Stimulated activated CD4-positive, alpha-beta T cell treated with anti-CD3 and anti-CD28 coated beads, Interleukin-1b, Interleukin-23, amount 100 ng/mL, for 4 hours (primary cell): Measurements from ENCODE around the gene KLF1.
"Not testable (repeated sequence)": the region's sequence is repeated elsewhere in the genome, so short reads cannot be mapped to it uniquely, and the experiment has no call there.

ENCODE experiments used
- DNase-seq, 2 donors: peaks; one replicate each; pipeline ENCODE4 v3.0.0-alpha.2; 2020; ENCODE audit warnings: low read depth in 2 of 2

The KLF1 gene

DNA sequence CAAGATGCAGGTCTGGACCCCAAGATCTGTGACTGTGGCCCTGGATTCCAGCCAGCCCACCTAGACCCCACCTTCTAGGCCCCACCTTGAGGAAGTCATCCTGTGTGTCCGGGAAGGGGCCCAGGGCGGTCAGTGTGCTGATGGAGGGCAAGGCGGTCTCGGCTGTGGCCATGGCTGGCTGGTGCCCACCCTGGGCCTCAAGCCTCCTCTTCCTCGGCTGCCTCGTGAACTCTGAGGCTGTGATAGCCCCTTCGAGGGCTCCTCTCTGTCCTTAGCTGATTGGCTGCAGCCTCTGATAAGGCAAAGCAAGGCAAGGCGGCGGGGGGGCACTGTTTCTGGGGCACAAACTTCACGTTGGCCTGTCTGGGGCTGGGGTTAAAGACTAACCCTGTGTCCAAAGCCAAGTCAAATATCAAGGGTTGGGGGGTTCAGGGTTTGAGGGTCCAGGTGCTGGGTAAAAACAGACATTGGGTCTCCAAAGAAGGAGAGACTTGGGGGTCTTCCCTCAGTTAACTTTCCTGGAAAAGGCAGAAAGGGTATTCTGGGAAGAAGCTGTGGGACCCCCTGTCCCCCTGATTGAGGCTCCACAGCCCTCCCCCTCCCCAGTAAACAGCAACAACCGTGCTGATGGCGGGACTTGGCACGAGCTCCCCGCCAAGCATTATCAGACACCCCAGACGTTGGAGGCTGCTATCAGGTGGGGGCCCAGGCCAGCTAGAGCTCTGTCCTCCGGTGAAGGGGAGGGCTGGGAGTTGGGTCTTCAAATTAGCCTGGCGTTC lies at the start of gene KLF1:
Gene KLF1 (minus strand): TSS at position 233 of the 779 bp plus-strand sequence. CDS start 61 bp downstream, at position 172.
- DNase-seq: no peak

DNA sequence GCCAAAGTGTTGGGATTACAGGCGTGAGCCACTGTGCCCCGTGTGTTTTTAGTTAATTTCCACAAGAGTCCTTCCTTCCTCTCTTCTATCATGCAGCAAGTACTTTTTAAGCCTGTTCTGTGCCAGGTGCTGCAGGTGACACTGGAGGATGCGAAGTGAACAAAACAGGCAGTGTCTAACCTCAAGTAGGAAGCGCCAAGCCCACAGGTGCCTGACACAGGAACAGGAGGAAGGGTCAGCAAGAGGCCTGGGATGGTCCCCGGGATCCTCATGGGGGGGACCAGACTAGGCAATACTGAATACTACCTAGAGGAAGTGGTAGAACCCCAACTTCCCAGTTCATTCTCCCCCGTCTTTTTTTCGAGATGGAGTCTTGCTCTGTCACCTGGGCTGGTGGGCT lies 49.6 kb upstream of the KLF1 start:
- DNase-seq: no peak

DNA sequence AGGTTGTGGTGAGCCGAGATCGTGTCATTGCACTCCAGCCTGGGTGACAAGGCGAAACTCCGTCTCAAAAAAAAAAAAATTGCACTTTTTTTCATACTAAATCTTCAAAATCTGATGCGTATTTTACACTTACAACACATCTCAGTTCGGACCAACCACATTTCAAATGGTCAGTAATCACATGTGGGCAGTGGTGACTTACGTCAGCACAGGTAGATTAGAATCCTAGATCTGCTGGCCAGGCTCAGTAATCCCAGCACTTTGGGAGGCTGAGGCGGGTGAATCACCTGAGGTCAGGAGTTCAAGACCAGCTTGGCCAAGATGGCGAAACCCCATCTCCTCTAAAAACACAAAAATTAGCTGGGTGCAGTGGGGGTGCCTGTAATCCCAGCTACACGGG lies 48.1 kb upstream of the KLF1 start:
- no peak for DNase-seq

DNA sequence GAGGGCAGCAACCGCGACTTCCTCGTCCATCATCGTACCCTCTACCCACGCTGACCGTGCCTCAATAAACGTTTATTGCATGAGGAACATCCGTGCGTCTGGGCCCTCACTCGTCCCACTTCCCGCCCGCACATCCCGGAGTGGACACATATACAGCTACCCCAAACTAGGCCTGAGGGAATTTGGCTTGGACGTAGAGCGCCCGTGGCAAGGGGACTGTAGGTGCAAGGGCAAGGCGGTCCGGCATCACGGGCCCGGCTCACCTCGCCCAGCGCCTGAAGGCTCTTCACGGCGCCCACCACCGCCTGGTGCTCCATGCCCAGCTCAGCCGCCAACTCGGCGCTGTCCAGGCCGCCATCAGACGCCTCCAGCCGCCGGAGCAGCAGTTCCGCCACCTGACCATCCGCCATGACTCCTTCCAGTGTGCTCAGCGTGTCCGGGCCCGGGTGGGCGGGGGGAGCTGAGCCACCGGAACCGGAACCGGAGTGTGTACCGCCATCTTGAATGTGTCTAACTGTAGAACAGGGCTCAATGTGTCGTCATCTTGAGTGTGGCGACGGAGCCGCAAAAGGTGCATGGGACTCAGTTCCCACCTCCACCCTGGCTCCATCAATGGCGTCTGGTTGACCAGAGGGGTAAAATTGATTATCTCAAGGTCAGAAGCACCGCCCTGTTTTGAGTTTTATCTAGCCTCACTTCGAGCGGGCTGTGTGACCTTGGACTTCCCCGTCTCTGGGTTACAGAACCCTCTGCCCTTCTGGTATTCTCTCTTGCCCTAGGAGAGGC lies 46.5 kb upstream of the KLF1 start, which contains the start of gene FARSA:
Gene FARSA (minus strand): TSS at position 425 of the 786 bp plus-strand sequence. CDS start 15 bp downstream, at position 410.
- peak; percentile 82 for DNase-seq

DNA sequence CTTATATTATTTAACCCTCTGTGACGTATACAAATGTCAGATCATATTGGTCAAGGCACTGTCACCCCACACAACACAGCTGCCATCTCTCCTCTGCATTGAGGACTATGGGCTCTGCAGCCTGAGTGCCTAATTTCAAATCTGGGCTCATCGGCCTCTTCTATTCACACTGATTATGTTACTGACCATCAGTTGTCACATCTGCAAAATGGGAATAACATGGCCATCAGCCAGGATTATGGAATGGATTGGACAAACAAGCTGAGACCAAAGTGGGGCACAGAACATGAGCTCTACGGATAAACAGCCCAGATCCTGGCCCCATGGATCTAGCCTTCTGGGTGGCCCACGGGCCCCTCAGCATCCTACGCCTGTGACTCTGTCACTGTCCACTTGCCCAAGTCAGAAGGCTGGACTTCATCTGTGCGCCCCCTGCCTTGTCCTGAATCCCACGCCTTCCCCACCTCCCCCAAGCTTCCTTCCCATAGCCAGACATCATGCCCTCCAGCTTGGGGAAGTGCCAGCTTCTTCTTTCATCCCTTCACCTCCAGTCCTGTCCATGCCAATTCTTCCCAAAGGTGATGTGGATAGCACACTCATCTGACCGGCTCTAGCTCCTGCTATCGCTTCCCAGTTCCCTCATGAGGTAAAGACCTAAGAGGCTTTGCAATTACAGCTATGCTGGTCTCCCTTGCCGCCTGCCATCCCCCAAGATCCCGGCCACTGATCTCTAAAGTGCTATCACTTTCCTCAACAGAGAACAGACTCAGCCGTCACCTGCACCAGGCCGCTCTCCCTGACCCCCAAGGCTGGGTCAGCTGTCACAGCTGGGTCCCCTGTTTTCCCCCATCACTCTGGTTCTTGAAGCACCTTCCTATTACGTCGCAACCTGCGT lies 45.6 kb upstream of the KLF1 start:
- no peak for DNase-seq

DNA sequence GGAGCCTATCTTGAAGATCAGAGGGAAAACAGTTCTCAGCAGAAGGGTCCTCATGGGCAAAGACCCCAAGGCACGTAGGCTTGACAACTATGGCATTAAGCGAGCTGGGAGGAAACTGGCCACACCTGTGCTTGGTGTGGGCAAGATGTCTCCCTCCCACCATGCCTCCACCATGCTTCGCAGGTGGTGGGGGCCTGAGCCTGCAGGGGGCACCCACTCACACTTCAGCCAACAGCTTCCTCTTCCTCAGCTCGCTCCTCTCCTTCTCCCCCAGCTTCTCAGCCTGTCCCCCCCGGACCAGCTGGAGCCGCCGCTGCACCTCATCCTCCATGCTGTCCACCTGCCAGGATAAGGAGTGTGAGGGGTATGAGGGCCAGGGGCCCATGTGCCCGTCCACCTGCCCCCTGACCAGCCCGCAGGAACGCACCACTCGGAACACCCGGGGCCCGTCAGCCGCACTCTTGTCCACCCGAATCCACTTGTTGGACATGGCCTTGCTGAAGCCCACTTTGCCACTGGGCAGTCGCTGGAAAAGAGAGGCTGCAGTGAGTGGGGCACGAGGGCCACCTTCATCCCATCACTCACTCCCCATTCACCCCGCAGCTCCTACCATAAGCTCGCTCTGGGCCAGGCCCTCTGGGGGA lies 43.1 kb upstream of the KLF1 start:
- no peak for DNase-seq

DNA sequence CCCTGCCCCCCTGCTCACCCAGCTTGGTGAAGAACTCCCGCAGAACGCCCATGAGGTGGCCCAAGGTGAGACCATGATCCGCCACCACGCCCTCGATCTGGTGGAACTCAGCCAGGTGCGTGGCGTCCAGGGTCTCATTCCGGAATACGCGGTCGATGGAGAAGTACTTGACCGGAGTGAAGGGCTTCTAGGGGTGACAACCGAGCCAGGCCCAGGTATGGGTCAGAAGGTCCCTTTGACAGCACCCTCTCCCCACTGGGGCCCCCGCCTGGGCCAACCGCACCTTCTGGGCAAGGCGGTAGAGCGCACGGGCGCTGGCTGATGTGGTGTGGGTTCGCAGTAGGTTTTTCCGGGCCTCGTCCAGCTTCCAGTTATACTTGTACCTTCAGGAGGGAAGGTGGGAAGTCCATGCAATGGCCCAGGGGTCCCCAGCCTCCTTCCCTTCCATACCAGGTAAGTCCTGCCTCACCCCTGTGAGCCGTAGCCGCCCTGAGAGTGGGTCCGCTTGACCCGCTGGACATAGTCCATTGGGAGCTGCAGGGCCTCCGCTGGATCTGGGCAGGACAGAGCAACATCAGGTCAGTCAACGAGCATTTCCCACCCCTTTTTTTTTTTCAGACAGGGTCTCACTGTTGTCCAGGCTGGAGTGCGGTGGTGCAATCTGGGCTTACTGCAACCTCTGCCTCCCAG lies 37.8 kb upstream of the KLF1 start:
- no peak for DNase-seq

DNA sequence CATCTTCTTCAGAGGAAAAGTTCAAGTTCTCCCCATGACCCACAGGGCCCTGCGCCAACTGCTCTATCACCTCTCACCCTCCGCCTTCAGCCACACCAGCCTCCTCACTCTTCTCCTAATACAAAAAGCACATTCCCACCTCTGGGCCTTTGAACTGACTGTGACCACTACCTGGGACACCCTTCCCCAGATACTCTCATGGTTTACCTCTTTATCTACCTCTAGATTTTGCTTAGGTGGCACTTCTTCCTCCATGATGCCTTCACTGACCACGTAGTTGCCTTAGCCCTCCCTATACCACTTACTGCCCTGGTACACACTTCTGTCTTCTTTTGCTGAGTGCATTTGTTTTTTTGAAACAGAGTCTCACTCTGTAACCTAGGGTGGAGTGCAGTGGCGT lies 36.0 kb upstream of the KLF1 start:
- no peak for DNase-seq

DNA sequence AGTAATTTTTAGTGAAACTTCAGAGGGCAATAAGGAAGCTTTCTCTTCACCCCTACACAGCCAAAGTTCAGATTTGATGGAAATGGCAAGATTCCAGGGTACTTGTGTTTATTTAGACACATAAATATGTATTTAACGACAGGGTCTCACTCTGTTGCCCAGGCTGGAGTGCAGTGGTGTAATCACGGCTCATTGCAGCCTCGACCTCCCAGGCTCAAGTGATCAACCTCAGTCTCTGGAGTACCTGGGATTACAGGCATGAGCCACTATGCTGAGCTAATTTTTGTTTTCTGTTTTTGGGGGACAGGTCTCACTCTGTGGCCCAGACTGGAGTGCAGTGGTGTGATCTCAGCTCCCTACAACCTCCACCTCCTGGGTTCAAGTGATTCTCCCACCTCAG lies 34.0 kb upstream of the KLF1 start:
- no peak for DNase-seq

DNA sequence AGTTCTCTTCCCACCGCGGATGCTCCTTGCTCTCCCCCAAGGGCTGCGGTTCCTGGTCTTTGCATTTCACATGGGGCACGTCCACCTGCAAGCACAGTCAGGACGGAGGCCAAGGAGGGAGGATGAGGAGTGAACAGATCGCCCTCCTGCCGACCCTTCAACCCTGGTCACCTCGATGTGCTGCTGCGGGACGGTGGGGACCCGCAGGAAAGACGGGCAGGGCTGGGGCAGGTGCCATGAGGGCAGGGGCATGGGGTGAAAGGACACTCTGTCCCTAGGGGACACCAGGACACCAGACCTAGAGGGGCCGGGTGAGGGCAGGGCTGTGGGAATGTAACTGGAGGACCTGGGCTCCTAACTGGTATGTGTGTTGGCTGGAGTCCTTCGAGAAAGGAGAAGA lies 31.3 kb upstream of the KLF1 start:
- DNase-seq: no peak

DNA sequence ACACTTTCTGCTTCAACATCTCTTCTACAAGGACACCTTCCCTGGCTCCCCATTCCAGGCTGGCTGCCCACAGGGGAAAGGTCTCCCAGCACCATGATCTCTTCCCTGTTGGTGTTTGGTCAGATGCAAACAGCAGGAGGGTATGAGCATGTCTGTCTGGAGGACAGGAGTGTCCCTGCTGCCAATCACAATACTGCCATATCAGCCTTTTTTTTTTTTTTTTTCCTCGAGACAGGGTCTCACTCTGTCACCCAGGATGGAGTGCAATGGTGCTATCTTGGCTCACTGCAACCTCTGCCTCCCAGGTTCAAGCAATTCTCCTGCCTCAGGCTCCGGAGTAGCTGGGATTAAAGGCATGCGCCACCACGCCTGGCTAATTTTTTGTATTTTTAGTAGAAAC lies 28.9 kb upstream of the KLF1 start:
- not testable (repeated sequence) for DNase-seq

DNA sequence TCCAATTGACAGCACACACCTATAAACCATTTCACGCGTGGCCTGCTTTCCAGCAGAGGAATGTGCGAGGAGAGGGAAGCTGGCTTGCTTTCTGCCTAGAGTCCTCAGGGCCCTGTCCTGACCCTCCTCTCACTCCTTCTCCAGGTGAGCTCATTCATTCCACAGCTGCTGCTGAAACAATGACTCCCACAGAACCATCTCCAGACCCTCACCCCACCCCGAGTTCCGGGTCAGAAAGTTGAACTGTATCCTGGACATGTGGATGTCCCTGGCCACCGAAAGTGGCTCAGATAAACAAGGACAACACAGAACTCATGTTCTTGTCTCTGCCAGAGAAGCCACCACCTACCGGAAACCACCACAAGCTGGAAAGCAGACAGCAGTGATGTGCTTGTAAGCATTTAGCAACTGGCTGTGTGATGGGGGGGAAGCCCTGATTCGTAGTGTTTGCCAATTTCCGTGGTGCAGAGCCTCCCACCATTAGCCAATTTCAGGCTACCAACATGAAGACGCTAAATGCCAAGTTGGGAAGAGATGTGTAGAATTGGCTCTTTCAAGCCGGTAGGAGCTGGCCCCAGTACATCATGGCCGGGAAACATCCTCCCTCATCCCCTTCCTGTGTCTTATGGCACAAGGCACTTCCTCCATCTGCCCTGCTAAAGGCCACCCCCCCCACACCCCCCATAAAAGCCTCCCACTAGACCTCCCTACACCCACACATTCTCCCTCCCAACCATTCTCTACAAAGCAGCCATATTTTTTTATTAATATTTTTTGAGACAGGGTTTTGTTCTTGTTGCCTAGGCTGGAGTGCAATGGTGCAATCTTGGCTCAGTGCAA lies 27.1 kb upstream of the KLF1 start:
- DNase-seq: peak in 1 of 2 donors; percentile 39

DNA sequence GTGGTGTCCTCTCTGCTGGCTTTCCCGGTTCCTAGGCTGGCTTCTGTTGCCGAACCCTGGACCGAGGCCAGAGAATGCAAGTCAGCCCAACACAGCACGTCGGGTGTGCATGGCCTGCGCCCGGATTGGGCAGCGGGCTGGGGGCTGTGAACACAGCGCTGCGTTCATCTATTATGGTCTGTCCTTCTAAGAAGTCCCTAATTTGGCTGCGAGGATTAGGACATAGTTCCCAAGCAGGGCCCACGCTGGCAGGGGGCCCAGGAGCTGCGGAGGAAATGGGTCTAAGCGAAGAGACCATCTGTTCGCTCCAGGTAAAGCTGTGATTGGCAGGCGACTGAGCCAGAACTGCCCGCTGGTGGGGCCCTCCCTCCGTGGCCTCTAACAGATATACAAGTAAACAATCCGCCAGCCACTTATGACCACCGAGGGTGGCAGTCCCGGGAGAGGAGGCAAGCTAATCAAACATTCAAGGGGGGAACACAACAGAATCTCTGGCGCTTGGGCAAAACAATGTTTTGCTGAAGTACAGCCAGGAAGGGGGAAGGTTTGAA lies 26.1 kb upstream of the KLF1 start:
- DNase-seq: no peak

DNA sequence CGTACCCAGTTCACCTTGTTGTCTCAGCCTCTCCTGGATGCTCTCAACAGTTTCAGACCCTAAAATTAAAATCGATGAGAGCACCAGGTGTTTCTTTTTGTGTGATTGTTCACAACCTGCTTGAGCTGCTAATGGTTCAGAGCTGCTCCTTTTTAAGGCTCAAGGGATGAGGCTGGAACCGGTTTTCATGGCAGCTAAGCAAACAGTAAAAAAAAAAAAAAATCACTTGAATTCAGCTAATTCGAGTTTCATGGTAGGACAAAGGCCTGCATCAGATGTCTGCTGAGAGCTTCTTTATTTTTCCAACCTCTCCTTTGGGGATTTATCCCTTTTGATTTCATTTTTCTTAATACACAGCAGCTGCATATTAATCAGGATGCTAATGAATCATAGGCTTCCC lies 25.6 kb upstream of the KLF1 start:
- no peak for DNase-seq

DNA sequence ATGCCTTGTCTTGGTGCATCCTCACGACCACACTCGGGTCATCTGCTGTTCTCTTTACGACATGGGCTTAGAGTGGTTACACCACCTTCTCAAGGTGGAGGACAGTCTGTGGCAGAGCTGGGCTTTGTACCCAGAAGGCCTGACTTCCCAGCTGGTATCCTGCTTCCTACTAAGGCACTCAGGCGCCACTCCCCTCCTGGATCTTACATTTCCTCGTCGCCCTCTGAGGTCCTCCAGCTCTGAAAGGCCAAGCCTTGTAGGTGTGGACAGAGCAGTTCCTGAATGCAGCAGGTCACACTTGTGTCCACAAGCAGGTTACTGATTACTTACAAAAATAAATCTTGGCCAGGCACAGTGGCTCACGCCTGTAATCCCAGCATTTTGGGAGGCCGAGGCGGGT lies 20.2 kb upstream of the KLF1 start:
- no peak for DNase-seq

DNA sequence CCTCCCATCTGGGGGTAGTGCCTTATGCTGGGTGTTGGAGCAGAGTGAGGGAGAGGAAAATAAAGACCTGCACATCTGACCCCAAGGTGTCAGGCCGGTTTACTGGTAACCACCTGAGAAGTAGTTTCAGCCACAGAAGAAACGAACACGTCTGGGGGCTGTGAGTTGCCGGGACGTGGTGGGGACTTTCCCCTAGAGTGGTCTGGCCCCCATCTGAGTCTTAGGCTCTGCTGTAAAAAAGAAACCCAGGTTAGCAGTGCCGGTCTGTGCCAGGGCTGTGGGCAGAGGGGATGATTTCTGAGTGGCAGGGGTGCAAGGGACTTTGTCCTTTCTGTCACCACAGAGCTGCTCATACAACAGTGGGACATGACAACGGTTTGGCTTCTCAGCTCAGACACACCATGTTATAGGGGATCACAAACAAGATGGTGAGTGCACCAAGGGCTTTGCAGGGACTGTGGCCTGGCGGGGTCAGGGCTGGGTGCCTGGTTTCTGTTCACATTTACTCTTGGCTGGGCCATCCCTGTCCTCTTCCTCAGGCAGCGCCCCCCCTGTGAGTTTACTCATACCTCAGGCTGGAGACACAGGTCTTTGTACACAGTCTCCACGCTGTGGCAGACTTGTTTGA lies 13.0 kb upstream of the KLF1 start:
- DNase-seq: no peak

DNA sequence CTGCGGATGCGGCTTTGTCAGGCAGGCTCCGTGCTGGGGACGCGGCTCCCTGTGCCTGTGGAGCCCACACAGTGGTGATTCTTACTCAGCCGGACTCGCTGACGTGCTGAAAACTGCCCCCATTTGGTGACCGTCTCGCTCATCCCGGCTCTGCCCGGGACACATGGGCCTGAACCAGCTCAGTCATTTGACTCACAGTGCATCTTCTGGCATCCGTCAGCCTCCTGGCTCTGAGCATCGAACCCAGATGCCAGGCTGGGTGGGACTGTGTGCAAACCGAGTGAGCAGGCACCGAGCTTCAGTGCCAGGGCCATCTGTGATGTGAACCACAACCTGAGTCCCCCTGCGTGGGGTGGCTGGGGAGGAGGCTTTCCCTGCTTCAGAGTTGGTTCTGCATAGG lies 9.5 kb upstream of the KLF1 start:
- no peak for DNase-seq

DNA sequence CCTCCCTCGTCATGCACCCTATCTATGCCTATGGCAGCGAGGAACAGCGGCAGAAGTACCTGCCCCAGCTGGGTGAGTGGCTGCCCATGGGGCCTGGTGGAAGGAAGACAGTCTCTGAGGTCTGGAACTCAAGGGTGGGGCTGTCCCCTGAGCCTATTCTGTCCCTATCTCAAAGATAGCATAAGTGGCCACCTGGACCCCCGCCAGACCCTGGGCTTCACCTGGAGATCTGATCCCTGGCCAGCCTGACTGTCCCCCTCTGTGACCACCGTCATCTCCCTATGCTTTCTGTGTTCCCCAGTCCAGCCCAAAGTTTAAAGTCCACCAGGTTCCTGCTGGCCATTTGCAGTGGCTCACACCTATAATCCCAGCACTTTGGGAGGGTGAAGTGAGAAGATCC lies 6.6 kb upstream of the KLF1 start:
- DNase-seq: no peak

DNA sequence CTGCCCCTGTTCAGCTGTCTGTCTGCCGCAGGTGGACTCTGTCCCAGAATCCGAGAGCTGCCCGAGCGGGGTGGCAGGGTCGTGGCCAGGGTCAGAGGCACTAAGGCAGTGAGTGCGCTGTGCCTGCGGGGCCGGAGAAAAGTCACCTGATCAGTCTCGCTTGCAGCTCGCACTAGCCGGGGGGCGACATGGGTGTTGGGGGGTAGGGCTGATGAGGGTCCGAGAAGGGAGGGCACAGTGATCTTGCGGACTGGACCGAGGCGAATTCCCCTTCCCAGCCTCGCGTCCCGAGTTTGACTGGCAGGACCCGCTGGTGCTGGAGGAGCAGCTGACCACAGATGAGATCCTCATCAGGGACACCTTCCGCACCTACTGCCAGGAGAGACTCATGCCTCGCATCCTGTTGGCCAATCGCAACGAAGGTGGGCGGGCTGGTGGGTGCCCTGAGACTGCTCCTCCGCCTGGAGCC lies 4.6 kb upstream of the KLF1 start:
- no peak for DNase-seq
